ENCODE data around the gene DIS3L2.

DIS3L2 gene

GRCh38 chr2:232280341-232280740 is 318.8 kb downstream of the DIS3L2 start:
- no peak for DNase-seq

DNA sequence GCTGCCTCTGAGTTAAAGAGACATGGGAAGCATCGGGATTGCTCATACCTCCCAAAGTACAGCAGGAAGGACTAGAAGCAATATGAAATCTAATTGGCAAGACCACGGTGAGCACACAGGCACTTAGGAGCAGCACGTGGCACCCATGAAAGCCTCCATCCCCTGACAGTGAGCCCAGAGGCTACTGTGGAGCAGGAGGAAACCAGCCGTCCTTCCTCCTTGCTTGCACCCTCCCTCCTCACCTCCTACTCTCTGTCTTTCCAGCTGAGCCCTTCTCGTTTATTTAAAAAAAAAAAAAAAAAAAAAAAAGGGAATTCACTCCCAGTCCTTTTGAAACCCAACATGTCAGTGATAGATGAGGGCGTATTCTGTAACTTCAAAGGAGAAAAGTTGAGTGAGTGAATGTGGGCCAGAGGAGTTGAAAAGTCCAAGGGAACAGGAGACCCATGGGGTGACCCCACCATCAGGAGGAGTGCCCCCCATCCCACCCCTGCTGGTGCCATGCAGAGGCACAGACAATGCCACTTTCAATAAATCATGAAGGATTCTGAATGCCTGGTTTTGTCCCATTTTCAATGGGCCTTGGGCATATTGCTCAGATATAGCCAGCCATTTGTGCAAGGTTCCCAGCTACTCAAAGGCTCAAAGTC is 320.5 kb downstream of the DIS3L2 start:
- no peak for DNase-seq

DNA sequence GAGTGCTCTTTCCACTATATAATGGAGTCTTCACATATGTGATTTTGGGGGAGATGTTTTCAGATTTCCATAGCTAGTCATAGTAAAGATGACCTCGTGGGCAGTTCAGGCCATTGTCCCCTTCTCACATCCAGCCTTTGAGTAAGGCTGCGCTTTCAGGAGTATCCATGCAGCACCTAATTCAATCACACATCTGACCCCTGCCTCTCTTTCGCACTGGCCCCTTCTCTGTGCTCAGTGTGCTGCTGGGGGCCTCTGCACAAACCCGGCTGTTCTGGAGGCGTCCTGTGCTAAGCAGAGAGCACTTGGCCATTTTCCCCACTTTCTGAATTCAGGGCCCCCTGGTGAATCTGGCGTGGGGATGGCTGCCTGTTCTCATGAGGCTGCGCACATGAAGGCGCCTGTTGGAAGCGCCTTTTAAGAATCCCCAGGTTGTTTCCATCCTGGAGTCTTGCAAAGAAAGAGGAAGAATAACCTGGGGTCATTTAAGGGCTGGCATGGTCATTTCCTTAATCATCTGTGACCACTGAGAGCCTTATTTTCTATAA is 321.1 kb downstream of the DIS3L2 start:
- no peak for DNase-seq

DNA sequence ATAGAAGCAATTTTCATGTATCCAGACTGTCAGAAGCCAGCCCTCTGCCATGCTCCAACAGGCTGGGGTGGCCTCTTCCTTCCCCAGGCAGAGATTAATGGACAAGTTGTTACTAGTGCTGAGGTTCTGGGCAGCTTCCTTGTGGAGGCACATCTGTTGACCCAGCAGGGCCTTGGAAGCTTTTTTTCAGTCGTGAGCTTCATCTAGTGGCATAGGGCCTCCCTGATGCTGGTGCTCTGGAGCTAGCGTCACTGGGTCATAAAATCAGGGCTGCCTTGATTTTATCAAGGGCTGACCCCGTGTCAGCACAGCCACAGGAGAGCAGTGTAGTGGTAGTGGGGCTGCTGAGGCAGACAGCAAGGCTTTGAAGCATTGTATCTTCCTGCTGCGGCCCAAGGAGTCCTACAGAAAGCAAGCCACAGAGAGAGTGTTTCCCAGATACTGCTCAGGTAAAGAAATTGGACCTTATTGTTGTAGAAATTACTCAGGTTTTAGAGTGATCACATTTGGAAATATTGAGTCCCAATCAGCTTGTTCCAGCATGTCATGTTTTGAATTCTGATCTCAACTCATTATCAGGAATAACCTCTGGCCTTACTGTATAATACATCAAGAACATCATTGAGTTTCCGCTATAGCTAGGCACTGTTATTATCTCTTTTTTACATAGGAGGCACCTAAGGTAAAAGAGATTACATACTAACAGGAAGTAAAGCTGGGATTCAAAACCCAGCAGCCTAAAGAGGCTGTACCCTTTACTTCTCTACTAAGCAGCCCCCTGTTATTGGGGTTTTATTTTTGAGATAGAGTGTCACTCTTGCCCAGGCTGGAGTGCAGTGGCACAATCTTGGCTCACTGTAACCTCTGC is 324.7 kb downstream of the DIS3L2 start:
- DNase-seq, result no peak

DNA sequence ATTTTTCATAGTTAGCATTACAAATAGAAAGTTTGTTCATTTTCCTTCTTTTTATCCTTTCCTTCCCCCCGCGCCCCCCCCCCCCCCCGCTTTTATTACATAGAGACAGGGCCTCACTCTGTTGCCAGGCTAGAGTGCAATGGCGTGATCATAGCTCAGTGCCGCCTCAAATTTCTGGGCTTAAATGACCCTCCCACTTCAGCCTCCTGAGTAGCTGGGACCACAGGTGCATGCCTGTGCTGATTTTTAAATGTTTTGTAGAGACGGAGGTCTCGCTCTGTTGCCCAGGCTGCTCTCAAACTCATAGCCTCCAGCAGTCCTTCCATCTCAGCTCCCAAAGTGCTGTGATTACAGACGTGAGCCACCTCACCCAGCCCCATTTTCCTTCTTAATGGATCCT is 325.8 kb downstream of the DIS3L2 start:
- no peak for DNase-seq

DNA sequence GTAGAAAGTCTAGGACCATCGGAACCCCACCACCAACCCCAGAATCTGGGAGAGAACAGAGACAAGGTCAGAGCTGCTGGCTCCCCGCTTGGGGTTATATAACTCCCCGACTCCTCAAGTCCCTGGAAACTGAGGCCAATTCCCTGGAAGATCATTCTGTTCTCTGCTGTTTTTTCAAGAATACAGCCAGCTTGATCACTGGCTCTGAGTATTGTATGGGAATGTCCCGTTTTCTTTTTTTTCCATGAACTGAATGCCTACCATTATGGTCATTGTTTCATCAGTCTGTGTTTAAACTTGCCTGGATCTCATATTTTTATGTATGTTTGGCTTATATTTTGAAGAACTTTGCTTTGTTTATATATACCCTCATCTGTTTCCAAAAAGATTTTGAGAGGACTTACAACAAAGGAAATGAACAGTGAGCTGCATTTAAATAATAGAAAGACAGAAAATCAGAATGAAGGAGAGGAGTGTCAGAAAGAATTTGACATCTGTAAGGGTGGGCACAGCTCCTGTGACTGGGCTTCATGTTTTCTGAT is 327.0 kb downstream of the DIS3L2 start:
- no peak for DNase-seq

GRCh38 chr2:232290668-232291067 is 329.2 kb downstream of the DIS3L2 start:
- no peak for DNase-seq

DNA sequence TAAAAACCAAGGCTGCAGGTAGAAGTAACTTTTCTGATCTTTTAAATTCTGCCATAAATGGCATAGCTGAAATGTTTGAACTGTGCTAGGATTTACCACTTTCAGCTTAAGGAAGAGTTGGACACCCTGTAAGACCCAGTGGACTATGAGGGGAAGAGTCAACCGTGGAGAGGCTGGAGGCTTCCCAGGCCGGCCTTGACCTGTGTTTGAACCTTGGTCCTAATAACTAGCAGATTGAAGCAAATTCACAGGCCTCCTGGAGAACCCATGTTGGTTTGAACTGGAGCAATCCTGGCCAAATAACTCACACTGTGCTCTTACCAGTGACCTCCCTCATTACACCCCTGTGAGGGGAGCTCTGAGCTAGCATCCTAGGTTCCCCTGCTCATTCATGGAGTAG is 329.8 kb downstream of the DIS3L2 start:
- DNase-seq, result no peak

- no peak for DNase-seq
Observed at GRCh38 chr2:232292395-232293154, 331.1 kb downstream of the DIS3L2 start.

DNA sequence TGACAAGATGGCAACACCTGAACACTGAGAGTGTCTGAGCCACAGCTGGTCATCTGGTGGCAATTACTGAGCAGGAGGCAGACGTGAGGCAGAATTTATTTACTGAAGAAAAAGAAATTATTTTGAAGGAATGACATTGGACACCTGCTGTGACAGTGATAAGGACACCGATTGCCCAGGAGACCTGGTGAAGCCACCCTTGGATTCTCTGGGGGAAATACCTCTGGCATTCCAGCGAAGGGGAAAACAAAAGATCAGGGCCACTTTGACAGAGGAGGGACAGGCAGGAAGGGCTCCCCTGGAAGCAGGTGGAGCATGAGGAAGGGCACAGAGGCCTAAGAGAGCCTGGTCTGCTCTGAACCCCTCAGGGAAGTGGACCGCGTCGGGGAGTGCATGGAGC is 331.7 kb downstream of the DIS3L2 start:
- DNase-seq, result no peak

GRCh38 chr2:232295971-232296370 is 334.5 kb downstream of the DIS3L2 start:
- no peak for DNase-seq

DNA sequence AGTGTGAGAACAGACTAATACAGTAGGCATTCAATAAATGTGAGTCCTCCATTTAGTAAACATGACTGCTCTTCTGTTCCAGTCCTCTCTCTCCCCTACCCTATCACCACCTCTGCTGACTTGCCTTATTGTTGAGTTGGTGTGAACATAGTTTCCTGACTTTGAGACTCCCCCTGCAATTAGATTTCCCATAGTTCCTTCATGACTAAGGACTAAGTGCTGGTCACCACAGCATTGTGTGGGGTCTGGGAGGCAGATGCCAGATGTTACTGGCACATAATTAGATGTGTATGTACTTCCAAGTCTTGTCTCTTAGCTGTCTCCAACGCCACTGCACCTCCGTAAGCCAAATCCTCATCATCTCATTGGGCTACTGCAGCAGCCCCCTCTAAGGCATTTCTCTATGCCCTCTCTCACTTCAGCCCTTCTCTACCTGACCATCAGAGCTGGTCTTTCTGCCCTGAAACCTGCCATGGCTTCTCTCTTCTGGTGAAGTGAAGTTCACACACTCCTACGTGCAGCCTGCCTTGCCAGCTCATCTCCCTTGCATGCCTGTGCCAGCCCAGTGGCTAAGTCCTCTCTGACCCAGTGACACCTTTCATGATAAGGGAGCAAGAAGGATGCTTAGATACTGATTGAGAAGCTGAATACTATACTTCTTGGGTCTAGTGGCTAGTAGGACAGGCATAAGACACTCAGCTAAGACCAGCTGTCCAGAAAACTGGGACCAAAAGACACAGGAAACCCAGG is 335.4 kb downstream of the DIS3L2 start:
- DNase-seq, result no peak

DNA sequence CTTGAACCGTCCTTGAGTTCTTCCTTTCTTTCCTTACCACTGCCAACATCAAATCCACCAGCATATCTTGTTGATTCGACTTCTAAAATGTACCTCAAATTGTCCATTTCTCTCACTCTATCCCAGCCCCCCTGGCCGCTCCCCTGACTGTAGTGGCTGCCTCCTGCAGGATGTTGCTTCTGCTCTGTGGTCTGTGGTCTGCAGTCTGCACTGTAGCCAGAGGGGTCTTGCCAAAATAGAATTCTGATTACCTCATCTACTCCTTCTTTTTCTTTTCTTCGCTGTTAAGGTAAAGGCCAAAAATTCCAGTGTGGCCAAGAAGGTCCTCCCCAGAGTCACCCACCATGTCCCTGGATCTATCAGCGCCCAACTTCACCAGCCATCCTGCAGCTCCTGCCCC is 337.6 kb downstream of the DIS3L2 start:
- no peak for DNase-seq

GRCh38 chr2:232299927-232300674 is 338.6 kb downstream of the DIS3L2 start:
- no peak for DNase-seq

GRCh38 chr2:232300894-232301387 is 339.4 kb downstream of the DIS3L2 start:
- DNase-seq, result no peak

- no peak for DNase-seq
Observed at GRCh38 chr2:232304236-232304635, 342.7 kb downstream of the DIS3L2 start.

DNA sequence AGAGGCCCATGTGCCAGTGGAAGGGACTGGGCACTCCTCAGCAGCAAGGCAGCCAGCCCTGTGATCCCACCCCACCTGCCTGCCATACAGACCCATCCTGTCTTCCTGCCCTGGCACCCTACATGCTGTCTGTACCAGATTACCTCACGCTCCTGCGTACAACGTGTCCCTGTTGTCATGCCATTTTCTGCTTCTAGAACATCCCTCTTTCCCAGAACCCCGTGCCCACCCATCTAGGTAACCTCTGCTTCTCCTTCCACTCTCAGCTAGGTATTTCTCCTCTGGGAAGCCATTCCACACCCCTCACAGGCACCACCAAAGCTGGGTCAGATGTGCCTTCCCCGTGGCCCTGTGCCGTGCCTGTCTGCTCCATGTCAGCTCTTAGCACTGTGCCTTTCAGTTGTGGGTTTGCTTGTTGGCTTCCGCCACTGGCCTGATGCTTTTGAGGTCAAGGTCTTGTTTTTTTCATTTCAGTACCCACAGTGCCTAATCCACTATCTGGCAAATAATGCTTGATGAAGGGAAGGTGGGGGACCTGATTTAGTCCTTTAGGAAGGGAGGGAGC is 345.3 kb downstream of the DIS3L2 start:
- DNase-seq, result no peak

DNA sequence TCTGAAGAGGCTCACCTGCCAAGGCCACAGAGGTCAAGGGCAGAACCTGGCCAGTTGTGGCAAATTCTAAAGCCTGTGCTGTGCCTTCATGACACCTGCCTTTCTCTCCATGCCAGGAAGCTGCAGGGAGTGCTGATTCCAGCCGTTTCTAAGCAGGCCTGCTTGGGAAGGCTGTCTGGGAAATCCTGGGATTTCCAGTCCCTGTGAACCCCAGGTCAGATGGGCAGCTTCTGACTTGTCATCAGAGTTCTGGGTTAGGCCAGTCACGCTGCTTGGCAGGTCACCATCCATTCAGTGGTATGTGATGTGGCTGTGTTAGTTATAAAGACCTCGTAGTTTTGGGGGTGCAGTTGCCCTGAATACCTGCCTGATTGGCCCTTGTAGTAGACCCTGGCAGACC is 346.3 kb downstream of the DIS3L2 start:
- DNase-seq, result no peak

DNA sequence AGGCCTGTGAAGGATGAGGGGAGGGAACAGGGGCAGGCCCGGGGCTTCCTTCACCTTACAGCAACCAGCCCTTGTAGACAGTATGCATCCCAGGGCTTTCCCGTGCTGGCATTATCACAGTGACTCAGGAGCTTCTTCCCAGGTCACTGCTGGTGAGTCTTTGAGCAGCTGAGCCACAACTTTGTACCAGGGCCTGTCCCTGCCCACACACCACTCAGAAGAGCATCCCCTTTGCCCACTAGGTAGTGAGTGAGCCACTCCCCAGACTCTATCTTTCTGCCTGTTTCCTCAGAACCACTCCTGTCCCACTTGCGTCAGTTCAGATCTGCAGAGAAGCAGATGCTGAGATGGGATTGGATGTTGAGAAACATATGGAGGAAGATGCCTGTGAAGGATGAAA is 347.5 kb downstream of the DIS3L2 start:
- no peak for DNase-seq

GRCh38 chr2:232309592-232309991 is 348.1 kb downstream of the DIS3L2 start:
- DNase-seq, result no peak

DNA sequence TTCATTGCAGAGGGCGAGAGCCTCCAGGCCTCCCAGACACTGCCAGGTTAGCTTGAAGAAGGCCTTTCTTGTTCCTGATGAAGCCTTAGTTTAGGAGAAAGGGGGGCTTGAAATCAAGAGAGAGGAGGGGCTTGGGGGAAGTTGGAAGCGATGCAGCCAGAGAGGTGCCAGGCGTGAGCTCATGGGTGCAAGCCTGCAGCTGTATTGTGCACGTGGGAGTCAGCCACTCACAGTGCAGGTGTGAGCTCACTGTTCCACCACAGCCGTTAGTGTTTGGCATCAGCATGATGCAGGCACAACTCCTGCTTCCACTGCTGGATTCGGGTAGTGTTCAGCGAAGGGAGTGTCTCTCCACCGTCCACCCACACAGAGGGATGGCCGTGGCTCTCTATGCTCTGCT is 348.6 kb downstream of the DIS3L2 start:
- no peak for DNase-seq
